Astrocyte of the cerebellum (primary cell): ENCODE data around the gene RASAL2.

Experiments used
- DNase-seq: peaks from one replicate; pipeline ENCODE4 v3.0.0-alpha.2; 2011; ENCODE audit warnings: low read depth
- H3K4me3 ChIP-seq: 2 replicates; pipeline ENCODE4 v1.5.1; 2011; ENCODE audit warnings: mild to moderate bottlenecking, low read depth, low read length, moderate library complexity
- in situ Hi-C: cut with HindIII; loops from 2 replicates; pipeline ENCODE4 v1.10.0; 2017; ENCODE audit warnings: low sequenced_read_pairs
- TF ChIP-seq, protein P1 (sequence below): IDR thresholded peaks from 2 replicates; pipeline ENCODE4 v1.5.1; 2012; ENCODE audit warnings: low read length, low read depth, moderate library complexity, mild to moderate bottlenecking; ENCODE audit errors: missing control alignments

The RASAL2 gene

DNA sequence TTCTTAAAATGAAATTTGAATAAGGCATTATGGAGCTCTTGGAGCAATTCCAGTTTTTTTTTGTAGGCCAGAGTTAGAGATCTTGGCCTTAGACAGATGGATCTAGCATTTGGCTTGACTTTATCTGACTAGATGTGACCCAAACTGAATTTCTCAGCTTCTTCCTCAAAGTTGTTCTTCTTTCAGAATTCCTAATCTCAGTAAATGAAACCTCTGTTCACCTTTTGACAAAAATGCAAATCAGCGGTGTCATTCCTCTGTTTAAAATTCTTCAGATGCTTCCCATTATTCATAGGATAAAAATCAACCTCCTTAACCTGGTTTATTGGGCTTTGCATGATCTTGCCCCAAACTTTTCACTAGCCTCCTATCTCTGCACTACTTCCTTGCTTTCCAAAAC lies 177.6 kb downstream of the RASAL2 start:
- in situ Hi-C loops: no loop called here
- DNase-seq: no peak
- H3K4me3 ChIP-seq: no peak overlapping the region
- TF ChIP-seq, protein P1, sequence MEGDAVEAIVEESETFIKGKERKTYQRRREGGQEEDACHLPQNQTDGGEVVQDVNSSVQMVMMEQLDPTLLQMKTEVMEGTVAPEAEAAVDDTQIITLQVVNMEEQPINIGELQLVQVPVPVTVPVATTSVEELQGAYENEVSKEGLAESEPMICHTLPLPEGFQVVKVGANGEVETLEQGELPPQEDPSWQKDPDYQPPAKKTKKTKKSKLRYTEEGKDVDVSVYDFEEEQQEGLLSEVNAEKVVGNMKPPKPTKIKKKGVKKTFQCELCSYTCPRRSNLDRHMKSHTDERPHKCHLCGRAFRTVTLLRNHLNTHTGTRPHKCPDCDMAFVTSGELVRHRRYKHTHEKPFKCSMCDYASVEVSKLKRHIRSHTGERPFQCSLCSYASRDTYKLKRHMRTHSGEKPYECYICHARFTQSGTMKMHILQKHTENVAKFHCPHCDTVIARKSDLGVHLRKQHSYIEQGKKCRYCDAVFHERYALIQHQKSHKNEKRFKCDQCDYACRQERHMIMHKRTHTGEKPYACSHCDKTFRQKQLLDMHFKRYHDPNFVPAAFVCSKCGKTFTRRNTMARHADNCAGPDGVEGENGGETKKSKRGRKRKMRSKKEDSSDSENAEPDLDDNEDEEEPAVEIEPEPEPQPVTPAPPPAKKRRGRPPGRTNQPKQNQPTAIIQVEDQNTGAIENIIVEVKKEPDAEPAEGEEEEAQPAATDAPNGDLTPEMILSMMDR: no peak

DNA sequence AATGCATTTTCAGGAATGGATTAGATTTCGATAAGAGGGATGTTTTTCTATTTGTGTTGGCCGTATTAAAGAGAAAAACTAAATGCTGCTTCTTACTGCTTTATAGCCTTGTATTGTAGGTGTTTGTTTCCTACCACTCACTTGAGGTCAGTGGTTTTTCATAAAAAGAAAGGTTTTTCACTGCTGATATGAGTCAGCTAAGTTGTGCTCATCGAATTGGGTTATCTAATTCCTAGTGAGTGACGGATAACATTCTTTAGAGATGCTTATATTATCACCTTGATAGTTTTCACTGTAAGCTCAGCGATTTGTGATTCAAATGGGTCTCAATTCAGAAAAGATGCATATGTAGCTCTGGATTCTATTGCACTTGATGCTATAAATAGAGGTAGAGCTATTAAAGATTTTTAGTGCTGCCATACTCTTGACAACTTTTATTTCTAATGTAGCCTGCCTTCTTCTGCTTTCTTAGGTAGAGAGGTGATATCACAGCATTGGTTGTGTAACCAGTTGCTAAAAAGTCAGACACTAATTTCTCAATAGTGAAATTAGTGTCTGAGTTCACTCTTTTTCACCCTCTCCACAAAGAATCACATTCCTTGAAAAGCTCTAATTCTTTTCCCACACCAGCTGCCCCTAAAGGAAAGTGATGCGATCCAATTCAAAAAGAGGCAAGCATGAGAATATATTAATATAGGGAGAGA lies 180.0 kb downstream of the RASAL2 start:
- H3K4me3 ChIP-seq: no peak overlapping the region
- in situ Hi-C loops: no loop called here
- no peak for DNase-seq
- TF ChIP-seq, protein P1: no peak

DNA sequence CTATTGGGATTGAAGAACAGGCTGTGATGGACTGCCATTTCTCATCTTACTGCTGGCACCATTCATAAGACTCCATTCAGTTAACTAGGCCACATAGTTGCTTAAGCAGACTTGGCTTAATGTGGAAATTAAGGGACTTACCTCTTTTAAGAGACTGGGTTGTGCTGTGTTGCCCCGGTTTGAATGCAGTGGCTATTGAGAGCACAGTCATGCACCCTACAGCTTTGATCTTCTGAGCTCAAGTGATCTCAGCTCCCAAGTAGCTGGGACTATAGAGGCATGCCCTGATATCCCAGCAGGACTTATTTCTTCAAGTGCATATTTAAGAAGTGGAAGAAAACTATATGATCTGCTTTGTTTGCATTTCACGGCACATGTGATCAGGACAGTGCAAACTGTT lies 181.1 kb downstream of the RASAL2 start:
- no peak overlapping the region for H3K4me3 ChIP-seq
- TF ChIP-seq, protein P1: no peak
- DNase-seq: no peak
- in situ Hi-C loops: loop anchor here (25.0 kb wide), 1 partner anchor 288 kb away; no protein-coding TSS in a partner anchor

DNA sequence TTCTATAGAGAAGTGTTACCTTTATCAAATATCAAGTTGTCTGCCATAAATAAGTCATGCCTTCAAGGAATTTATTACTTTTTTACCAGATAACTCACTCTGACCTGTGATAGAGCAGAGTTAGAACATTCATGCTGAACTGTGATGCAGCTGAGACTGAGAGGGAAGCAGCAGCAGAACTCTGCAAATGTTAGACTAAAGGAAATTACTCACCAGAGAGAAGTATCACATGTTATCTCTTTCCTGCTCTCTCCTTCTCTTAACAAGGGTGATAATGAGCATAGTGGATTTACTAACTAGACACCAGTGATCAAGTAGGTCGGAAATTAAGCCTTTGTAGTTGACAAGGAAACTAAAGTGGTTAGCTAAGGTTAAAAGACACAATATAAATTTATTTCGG lies 181.6 kb downstream of the RASAL2 start:
- TF ChIP-seq, protein P1: no peak
- H3K4me3 ChIP-seq: no peak overlapping the region
- DNase-seq: no peak
- in situ Hi-C loops: loop anchor here (25.0 kb wide), 1 partner anchor 288 kb away; no protein-coding TSS in a partner anchor

DNA sequence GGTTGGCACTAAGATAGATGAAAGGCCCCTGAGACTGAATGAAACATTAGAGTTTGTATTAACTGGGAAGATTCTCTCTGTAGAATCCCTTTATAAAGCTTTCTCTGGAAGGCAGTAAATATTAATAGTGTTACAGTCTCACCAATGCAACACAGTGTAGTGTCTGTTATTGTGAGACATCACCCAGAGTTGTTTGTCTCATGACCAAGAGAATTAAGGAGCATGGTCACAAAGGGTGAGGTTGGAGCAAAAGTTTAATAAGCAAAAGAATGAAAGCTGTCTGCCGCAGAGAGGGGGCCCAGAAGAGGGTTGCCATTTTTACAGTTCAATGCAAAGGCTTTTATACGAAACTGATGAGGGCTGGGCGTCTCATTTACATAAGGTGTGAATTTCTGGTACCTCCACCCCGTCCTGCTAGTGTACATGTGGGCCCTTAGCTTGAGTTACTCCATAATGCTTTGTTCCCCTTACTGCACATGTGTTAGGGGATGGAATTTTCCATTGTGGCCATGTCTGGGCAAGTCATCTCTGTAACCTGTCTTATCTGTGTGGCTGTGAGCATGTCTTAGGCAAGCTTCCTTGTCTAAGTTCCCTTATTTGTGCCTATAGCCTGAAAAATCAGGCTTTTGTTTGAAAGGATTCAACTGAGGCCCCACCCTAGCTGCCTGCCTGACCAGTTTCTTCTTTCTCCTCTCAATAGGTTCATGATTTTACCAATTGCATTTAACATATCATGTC lies 184.1 kb downstream of the RASAL2 start:
- TF ChIP-seq, protein P1: no peak
- in situ Hi-C loops: loop anchor here (25.0 kb wide), 1 partner anchor 291 kb away; no protein-coding TSS in a partner anchor
- no peak overlapping the region for H3K4me3 ChIP-seq
- DNase-seq: no peak

DNA sequence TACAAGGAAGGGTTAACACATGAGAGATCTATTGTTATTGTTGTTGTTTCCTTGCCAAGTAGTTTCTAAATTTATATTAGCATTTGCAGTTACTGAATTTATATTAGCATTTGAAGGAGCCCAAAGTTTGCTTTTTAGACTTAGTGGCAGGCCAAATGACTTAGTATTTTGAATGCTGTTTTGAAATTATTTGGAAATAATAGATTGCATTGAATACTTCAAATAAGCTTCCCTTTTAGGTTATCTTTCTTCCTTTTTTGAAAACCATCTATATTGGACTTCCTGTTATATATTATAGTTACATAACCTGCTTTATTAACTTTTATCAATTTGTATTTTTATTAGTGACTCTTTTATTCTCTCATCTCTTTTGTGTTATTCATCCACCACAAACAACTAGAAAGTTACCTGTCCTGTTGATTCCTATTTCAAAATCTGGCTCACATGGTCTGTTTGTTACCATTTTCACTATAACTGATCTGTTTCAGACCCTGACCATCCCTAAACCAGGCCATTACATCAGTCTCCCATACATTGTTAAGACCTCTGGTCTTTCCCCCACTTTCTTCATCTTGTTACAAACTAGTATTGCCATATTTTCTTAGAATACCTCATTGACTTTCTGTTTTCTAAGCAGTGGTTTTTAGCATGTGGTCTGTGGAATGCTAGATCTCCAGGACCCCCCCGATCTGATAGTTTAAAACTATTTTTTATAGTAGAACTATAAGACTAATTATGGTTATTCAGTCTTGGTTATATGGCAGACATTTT lies 185.2 kb downstream of the RASAL2 start:
- in situ Hi-C loops: loop anchor here (25.0 kb wide), 1 partner anchor 292 kb away; no protein-coding TSS in a partner anchor
- TF ChIP-seq, protein P1: no peak
- DNase-seq: no peak
- H3K4me3 ChIP-seq: no peak overlapping the region
